Neural progenitor cell (in vitro differentiated cells): ENCODE measurements around the gene STK25.

Experiments
- EZH2 ChIP-seq: fragments of 200-600 bp; sonication (generic); IDR thresholded peaks from 2 replicates; pipeline ENCODE4 v1.6.1; 2017; ENCODE audit warnings: antibody characterized with exemption, mild to moderate bottlenecking, moderate library complexity
- TF ChIP-seq, protein P1 (sequence below): fragments of 200-600 bp; sonication (generic); IDR thresholded peaks from 2 replicates; pipeline ENCODE4 v1.5.1; 2017; ENCODE audit warnings: antibody characterized with exemption, mild to moderate bottlenecking

DNA sequence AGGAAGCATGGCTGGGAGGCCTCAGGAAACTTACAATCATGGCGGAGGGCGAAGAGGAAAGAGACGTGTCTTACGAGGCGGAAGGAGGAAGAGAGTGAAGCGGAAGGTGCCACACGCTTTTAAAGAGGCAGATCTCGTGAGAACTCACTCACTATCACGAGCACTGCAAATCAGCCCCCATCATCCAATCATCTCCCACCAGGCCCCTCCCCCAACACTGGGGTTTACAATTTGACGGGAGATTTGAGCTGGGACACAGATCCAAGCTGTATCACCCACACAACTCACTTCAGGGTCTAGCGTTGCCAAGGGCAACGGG is 45.1 kb upstream of the STK25 start:
- TF ChIP-seq, protein P1, sequence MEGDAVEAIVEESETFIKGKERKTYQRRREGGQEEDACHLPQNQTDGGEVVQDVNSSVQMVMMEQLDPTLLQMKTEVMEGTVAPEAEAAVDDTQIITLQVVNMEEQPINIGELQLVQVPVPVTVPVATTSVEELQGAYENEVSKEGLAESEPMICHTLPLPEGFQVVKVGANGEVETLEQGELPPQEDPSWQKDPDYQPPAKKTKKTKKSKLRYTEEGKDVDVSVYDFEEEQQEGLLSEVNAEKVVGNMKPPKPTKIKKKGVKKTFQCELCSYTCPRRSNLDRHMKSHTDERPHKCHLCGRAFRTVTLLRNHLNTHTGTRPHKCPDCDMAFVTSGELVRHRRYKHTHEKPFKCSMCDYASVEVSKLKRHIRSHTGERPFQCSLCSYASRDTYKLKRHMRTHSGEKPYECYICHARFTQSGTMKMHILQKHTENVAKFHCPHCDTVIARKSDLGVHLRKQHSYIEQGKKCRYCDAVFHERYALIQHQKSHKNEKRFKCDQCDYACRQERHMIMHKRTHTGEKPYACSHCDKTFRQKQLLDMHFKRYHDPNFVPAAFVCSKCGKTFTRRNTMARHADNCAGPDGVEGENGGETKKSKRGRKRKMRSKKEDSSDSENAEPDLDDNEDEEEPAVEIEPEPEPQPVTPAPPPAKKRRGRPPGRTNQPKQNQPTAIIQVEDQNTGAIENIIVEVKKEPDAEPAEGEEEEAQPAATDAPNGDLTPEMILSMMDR = no peak
- no peak for TF ChIP-seq EZH2
